Measurements from ENCODE around the gene TTC36.

Gene TTC36

DNA sequence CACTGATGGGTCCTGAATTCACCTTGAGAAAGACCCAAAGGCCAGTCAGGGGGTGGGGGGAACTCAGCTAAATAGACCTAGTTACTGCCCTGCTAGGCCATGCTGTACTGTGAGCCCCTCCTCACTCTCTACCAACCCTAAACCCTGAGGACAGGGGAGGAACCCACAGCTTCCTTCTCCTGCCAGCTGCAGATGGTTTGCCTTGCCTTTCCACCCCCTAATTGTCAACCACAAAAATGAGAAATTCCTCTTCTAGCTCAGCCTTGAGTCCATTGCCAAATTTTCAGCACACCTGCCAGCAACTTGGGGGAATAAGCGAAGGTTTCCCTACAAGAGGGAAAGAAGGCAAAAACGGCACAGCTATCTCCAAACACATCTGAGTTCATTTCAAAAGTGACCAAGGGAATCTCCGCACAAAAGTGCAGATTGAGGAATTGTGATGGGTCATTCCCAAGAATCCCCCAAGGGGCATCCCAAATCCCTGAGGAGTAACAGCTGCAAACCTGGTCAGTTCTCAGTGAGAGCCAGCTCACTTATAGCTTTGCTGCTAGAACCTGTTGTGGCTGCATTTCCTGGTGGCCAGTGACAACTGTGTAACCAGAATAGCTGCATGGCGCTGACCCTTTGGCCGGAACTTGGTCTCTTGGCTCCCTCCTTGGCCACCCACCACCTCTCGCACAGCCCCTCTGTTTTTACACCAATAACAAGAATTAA is 2.4 kb upstream of the TTC36 start:
- Histone ChIP-seq H3K4me3 (ENCODE audit: low read length) (no peak overlapping the region), H3K27me3 (ENCODE audit: insufficient read depth, low read length) (no peaks in the 10 kb centered on the region), H3K9me3 (ENCODE audit: low read length) (no peaks in the 10 kb centered on the region), H3K4me1 (ENCODE audit: insufficient read depth, low read length) (peaks cover 4% of the 10 kb centered on the region), H2AFZ (ENCODE audit: low read depth, low read length) (no peak overlapping the region), H3K36me3 (ENCODE audit: insufficient read depth, low read length) (peaks cover 65% of the 10 kb centered on the region)

DNA sequence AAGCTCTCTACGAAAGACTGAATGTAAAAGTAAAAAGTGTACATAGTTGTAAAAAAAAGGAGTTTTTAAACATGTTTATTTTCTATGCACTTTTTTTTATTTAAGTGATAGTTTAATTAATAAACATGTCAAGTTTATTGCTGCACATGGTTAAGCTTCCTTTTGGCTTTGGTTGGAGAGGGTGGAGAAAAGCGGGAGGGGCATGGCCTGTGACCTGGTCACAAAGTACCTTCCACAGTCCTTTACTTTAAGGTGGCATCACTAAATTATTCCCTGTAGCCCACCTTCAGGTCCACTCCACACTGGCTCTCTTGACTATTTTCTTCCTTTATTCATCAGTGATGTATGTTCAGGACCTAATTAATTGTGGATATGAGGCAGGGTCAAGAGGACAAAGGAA is 586 bp upstream of the TTC36 start:
- peaks cover 7% of the 10 kb centered on the region for H3K4me1 ChIP-seq (ENCODE audit: insufficient read depth, low read length)
- H3K4me3 ChIP-seq (ENCODE audit: low read length) = no peak overlapping the region
- H3K36me3 ChIP-seq (ENCODE audit: insufficient read depth, low read length) = peaks cover 50% of the 10 kb centered on the region
- H3K9me3 ChIP-seq (ENCODE audit: low read length) = no peaks in the 10 kb centered on the region
- no peak overlapping the region for H2AFZ ChIP-seq (ENCODE audit: low read depth, low read length)
- H3K27me3 ChIP-seq (ENCODE audit: insufficient read depth, low read length) = no peaks in the 10 kb centered on the region

DNA sequence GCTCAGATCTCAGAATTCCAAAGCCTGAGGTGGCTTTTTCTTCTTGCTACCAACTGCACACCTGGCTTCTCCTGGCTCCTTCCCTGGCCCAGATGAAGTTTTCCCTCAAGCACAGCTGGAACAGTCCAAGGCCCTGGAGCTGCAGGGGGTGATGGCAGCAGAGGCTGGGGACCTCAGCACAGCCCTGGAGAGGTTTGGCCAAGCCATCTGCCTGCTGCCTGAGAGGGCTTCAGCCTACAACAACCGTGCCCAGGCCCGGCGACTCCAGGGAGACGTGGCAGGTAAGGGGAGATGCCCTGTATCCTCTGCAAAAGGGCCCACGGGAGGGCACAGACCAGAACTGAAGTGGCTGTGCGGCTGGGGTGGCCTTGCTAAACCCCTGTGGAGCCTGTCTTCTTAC is 1.2 kb downstream of the TTC36 start:
- no peak overlapping the region for H3K4me3 ChIP-seq (ENCODE audit: low read length)
- peaks cover 11% of the 10 kb centered on the region for H3K4me1 ChIP-seq (ENCODE audit: insufficient read depth, low read length)
- no peaks in the 10 kb centered on the region for H3K9me3 ChIP-seq (ENCODE audit: low read length)
- no peak overlapping the region for H2AFZ ChIP-seq (ENCODE audit: low read depth, low read length)
- peaks cover 33% of the 10 kb centered on the region for H3K36me3 ChIP-seq (ENCODE audit: insufficient read depth, low read length)
- no peaks in the 10 kb centered on the region for H3K27me3 ChIP-seq (ENCODE audit: insufficient read depth, low read length)

GRCh38 chr11:118529584-118530175 is 2.4 kb downstream of the TTC36 start:
- peak overlapping the region; percentile 18 for H2AFZ ChIP-seq (ENCODE audit: low read depth, low read length)
- no peaks in the 10 kb centered on the region for H3K9me3 ChIP-seq (ENCODE audit: low read length)
- no peaks in the 10 kb centered on the region for H3K27me3 ChIP-seq (ENCODE audit: insufficient read depth, low read length)
- H3K4me1 ChIP-seq (ENCODE audit: insufficient read depth, low read length) = peaks cover 11% of the 10 kb centered on the region
- peak overlapping the region; percentile 68 for H3K4me3 ChIP-seq (ENCODE audit: low read length)
- H3K36me3 ChIP-seq (ENCODE audit: insufficient read depth, low read length) = peaks cover 28% of the 10 kb centered on the region

- H3K9me3 ChIP-seq (ENCODE audit: low read length) = no peaks in the 10 kb centered on the region
- peak overlapping the region; percentile 68 for H3K4me3 ChIP-seq (ENCODE audit: low read length)
- H3K4me1 ChIP-seq (ENCODE audit: insufficient read depth, low read length) = peaks cover 11% of the 10 kb centered on the region
- no peaks in the 10 kb centered on the region for H3K27me3 ChIP-seq (ENCODE audit: insufficient read depth, low read length)
- H3K36me3 ChIP-seq (ENCODE audit: insufficient read depth, low read length) = peaks cover 28% of the 10 kb centered on the region
- H2AFZ ChIP-seq (ENCODE audit: low read depth, low read length) = peak overlapping the region; percentile 18
These were observed 3.0 kb downstream of the TTC36 start for GRCh38 chr11:118530180-118530682.

GRCh38 chr11:118530683-118531596 is 3.7 kb downstream of the TTC36 start, which contains the start of gene TMEM25:
TMEM25 (plus strand) TSS chr11:118531192; CDS start chr11:118531802, 610 bp downstream.
- Histone ChIP-seq H3K4me1 (ENCODE audit: insufficient read depth, low read length) (peaks cover 11% of the 10 kb centered on the region), H3K27me3 (ENCODE audit: insufficient read depth, low read length) (no peaks in the 10 kb centered on the region), H2AFZ (ENCODE audit: low read depth, low read length) (peak within 1 kb of the TSS; percentile 18), H3K9me3 (ENCODE audit: low read length) (no peaks in the 10 kb centered on the region), H3K36me3 (ENCODE audit: insufficient read depth, low read length) (peaks cover 31% of the 10 kb centered on the region), H3K4me3 (ENCODE audit: low read length) (peak within 1 kb of the TSS; percentile 68)

DNA sequence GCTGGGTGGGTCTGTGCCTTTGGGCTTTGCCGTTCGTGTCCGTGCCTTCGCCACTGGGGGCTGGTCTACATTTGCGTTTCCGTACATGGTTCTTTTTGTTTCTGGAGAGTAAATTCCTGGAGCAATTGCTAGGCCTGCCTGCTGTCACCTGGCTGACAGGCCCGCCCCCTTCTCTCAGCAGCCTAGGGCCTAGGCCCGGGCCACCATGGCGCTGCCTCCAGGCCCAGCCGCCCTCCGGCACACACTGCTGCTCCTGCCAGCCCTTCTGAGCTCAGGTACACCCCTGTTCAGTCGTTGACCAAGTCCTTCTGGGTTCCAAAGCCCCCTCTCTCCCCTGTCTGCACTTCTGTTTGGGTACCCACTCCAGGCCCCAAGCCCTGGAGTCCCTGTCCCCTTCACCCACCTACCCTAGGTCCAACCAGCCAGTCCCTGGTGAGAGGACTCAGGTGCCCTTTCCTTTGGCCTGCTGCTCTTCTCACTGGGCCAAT is 4.4 kb downstream of the TTC36 start:
- Histone ChIP-seq H3K27me3 (ENCODE audit: insufficient read depth, low read length) (no peaks in the 10 kb centered on the region), H3K4me3 (ENCODE audit: low read length) (peak overlapping the region; percentile 68), H2AFZ (ENCODE audit: low read depth, low read length) (peak overlapping the region; percentile 18), H3K4me1 (ENCODE audit: insufficient read depth, low read length) (peaks cover 11% of the 10 kb centered on the region), H3K9me3 (ENCODE audit: low read length) (no peaks in the 10 kb centered on the region), H3K36me3 (ENCODE audit: insufficient read depth, low read length) (peaks cover 33% of the 10 kb centered on the region)

GRCh38 chr11:118532091-118532490 is 4.8 kb downstream of the TTC36 start:
- Histone ChIP-seq H2AFZ (ENCODE audit: low read depth, low read length) (no peak overlapping the region), H3K4me3 (ENCODE audit: low read length) (peak overlapping the region; percentile 68), H3K27me3 (ENCODE audit: insufficient read depth, low read length) (no peaks in the 10 kb centered on the region), H3K4me1 (ENCODE audit: insufficient read depth, low read length) (peaks cover 11% of the 10 kb centered on the region), H3K9me3 (ENCODE audit: low read length) (no peaks in the 10 kb centered on the region), H3K36me3 (ENCODE audit: insufficient read depth, low read length) (peaks cover 34% of the 10 kb centered on the region)

DNA sequence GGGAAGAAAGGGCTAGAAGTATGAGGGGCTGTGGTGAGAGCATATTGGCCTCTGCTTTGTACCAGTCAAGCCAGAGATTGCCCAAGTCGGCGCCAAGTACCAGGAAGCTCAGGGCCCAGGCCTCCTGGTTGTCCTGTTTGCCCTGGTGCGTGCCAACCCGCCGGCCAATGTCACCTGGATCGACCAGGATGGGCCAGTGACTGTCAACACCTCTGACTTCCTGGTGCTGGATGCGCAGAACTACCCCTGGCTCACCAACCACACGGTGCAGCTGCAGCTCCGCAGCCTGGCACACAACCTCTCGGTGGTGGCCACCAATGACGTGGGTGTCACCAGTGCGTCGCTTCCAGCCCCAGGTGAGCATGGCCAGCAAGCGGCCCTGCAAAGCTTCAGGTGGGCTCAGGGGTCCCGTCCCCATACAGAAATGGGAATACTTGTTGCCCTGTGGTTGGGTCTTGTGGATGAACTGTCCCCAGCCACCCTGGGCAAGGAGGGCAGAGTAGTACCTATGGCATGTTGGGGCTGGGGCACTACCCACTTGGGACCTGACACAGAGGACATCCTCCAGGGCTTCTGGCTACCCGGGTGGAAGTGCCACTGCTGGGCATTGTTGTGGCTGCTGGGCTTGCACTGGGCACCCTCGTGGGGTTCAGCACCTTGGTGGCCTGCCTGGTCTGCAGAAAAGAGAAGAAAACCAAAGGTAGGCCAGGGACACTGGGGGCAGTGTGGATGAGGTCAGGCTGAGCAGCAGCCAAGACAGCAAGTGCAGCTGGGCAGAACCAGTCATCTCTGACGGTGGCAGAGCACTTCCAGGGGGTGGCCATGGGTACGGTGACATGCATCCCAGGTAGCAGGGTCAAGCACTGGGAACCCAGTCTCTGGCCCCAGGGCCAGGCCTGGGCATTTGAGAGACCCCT is 5.8 kb downstream of the TTC36 start:
- Histone ChIP-seq H3K4me1 (ENCODE audit: insufficient read depth, low read length) (peaks cover 11% of the 10 kb centered on the region), H3K27me3 (ENCODE audit: insufficient read depth, low read length) (no peaks in the 10 kb centered on the region), H3K36me3 (ENCODE audit: insufficient read depth, low read length) (peaks cover 32% of the 10 kb centered on the region), H3K4me3 (ENCODE audit: low read length) (no peak overlapping the region), H3K9me3 (ENCODE audit: low read length) (no peaks in the 10 kb centered on the region), H2AFZ (ENCODE audit: low read depth, low read length) (no peak overlapping the region)

DNA sequence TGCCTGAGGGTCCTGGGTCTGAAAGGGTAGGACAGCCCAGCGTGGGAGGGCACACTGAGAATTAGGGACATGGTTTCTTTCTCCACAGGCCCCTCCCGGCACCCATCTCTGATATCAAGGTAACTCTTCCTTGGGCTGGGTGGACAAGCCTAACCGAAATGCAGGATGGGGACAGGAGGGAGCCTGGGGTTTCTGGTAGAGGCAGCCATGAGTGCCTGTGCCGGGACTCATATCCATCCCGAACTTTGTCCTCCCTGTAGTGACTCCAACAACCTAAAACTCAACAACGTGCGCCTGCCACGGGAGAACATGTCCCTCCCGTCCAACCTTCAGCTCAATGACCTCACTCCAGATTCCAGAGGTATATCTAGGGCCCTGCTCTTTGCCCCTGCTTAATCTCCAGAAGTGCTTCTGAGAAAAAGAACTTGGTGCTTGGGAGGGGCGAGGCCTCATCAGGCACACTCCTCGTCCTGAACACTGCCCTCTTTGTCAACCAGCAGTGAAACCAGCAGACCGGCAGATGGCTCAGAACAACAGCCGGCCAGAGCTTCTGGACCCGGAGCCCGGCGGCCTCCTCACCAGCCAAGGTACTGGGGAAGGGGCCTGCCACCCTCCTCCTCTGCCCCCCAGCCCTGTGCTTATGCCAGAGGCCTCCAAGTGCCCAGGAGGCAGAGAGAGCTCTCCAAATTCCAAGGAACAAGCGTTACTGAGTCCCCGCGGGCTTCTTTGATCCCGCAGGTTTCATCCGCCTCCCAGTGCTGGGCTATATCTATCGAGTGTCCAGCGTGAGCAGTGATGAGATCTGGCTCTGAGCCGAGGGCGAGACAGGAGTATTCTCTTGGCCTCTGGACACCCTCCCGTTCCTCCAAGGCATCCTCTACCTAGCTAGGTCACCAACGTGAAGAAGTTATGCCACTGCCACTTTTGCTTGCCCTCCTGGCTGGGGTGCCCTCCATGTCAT is 6.8 kb downstream of the TTC36 start:
- no peak overlapping the region for H3K4me3 ChIP-seq (ENCODE audit: low read length)
- peaks cover 11% of the 10 kb centered on the region for H3K4me1 ChIP-seq (ENCODE audit: insufficient read depth, low read length)
- no peaks in the 10 kb centered on the region for H3K27me3 ChIP-seq (ENCODE audit: insufficient read depth, low read length)
- no peaks in the 10 kb centered on the region for H3K9me3 ChIP-seq (ENCODE audit: low read length)
- H2AFZ ChIP-seq (ENCODE audit: low read depth, low read length) = no peak overlapping the region
- peaks cover 23% of the 10 kb centered on the region for H3K36me3 ChIP-seq (ENCODE audit: insufficient read depth, low read length)

DNA sequence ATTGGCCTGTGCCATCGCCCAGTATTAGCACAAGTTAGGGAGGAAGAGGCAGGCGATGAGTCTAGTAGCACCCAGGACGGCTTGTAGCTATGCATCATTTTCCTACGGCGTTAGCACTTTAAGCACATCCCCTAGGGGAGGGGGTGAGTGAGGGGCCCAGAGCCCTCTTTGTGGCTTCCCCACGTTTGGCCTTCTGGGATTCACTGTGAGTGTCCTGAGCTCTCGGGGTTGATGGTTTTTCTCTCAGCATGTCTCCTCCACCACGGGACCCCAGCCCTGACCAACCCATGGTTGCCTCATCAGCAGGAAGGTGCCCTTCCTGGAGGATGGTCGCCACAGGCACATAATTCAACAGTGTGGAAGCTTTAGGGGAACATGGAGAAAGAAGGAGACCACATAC is 8.0 kb downstream of the TTC36 start:
- H3K36me3 ChIP-seq (ENCODE audit: insufficient read depth, low read length) = peaks cover 23% of the 10 kb centered on the region
- no peaks in the 10 kb centered on the region for H3K27me3 ChIP-seq (ENCODE audit: insufficient read depth, low read length)
- H2AFZ ChIP-seq (ENCODE audit: low read depth, low read length) = no peak overlapping the region
- H3K4me3 ChIP-seq (ENCODE audit: low read length) = no peak overlapping the region
- H3K9me3 ChIP-seq (ENCODE audit: low read length) = no peaks in the 10 kb centered on the region
- peaks cover 4% of the 10 kb centered on the region for H3K4me1 ChIP-seq (ENCODE audit: insufficient read depth, low read length)
